ENCODE data around the gene PER1.

The PER1 gene

DNA sequence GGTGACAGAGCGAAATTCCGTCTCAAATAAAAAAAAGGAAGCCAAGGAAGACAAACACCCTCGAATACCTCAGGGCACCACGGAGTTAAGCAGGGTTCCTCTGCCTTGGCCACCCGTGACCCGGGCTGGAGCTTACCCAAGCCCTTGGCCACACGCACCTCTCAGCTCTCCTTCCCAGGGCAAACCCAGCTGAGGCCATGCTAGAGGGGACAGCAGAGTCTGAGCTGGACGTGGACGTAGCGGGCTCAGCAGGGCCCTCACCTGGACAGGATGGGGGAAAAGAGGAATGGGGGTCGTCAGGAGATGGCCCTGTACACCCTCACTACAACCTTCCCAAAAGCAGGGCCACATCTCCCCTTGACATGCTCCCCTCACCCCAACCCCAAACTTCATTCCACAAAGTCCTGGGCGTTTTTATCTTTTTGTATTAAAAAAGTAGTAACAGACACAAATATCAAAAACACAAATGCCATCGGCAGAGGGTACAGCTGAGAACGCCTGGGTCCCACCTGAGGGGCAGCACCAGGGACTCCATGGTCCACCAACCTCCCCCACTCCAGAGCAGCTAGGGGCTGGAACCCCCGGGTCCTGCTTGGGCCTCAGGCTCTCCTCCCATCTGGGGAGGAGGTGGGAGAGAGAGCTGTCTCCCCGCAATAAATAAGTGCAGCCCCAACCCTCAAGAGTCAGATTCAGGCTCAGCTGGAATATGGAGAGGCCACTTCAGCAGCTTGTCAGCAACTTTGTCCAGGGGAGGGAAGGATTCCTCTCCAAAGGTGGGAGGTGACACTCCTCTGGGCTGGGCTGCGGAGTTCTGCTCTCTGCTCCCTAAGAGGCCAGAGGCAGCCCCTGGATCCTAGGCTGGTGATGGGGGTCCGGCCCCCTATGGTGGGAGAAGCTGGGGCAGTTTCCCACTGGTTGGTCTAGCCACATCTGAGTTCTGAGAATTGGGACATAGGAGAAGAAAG lies 11.9 kb downstream of the PER1 start:
- DNase-seq = no peak

DNA sequence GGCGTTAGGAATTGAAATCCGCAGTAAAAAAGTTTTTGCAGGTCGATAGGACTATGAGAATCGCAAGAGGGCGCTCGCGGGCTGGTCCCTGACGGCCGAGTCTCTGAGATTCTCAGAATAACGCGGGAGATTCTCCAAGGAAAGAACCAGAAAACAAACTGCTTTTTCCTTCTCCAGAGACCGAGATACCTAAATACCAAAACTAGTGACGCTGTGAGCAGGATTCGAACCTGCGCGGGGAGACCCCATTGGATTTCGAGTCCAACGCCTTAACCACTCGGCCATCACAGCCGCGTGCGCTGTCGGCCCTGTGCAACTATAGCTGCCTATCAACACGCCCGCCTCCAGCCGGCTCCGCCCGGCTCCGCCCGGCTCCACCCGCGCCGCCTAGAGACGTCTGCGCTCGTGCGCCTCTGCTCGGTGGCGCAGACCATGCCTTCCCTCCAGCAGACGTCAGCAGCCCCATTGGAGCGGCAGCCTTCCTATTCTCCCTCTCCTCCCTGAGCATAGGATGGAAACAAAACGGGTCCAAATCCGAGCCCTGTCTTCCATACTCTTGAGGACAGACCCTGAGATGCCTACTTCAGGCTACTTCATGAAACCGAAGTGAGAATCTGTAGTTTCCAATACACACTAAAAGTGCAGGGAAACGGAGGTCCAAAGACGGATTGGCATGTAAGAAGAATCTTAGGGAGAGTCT lies 13.4 kb downstream of the PER1 start:
- peak; percentile 91 for DNase-seq

DNA sequence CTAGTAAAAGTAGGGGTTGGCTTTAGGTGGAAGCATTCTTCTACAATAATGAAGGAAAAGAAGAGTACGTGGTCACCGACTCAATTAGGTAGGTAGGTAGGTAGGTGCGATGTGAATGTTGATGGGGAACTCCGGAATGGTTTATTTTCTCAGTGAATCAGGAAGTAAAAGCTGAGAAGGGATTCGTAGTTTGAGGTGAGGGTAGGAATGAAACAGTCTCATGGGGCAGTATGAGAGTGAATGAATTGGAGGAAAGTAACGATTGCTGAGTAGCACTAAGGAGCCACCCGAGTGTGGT lies 13.9 kb downstream of the PER1 start:
- DNase-seq = no peak

- DNase-seq = no peak
Observed at GRCh38 chr17:8137645-8138373, 14.4 kb downstream of the PER1 start.

- no peak for DNase-seq
Observed at GRCh38 chr17:8133941-8134340, 18.3 kb downstream of the PER1 start.

- no peak for DNase-seq
Observed at GRCh38 chr17:8133399-8133798, 18.8 kb downstream of the PER1 start.

GRCh38 chr17:8131844-8132441 lies 20.3 kb downstream of the PER1 start:
- DNase-seq = no peak

- no peak for DNase-seq
Observed at GRCh38 chr17:8128125-8128784, 23.9 kb downstream of the PER1 start.

GRCh38 chr17:8126491-8127066 lies 25.6 kb downstream of the PER1 start:
- DNase-seq = peak; percentile 27

- DNase-seq = peak; percentile 56
Observed at GRCh38 chr17:8125947-8126490, 26.2 kb downstream of the PER1 start.

DNA sequence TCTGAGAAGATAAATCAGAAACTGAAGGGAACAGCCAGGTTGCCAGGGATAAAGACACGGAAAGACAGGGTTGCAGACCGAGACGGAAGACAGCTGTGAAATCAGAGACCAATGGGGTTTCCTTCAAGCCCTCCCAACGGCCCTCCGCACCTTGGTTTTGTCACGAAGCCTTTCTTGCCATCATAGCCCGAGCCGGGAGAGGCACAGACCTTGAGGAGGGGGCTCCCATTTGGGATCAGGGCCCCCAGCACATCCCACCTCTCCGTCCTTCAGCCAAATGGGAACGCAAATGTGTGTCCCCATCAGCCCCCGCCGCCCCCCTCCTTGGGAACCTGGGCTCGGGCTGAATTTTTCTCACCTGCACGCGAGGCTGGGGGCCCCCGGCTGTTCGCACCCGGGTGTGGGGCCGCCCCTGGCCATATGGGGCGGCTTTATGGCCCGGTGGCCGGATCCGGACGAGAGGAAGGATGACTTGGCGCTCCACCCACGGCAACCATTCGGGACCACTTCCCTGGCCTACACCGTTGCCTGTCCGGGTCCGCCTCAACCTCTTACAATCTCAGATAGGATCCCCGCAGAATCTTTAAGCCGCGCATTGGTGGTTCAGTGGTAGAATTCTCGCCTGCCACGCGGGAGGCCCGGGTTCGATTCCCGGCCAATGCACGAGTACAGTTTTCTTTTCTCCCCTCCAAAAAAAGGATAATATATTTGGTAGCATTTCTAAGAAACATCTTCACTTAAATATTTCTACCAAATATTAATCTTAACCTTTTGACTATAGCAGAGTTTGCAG lies 26.9 kb downstream of the PER1 start:
- DNase-seq = peak; percentile 65

- no peak for DNase-seq
Observed at GRCh38 chr17:8124350-8125153, 27.7 kb downstream of the PER1 start.

- DNase-seq = no peak
Observed at GRCh38 chr17:8123695-8124349, 28.4 kb downstream of the PER1 start, which contains the start of gene HES7. Gene HES7 (minus strand): TSS chr17:8124106. CDS start chr17:8124084, 22 bp downstream.

- DNase-seq = no peak
Observed at GRCh38 chr17:8122924-8123694, 29.1 kb downstream of the PER1 start.

- DNase-seq = no peak
Observed at GRCh38 chr17:8122422-8122923, 29.7 kb downstream of the PER1 start.

GRCh38 chr17:8121681-8122421 lies 30.4 kb downstream of the PER1 start:
- DNase-seq = no peak

GRCh38 chr17:8121407-8121680 lies 30.9 kb downstream of the PER1 start:
- no peak for DNase-seq
